MM.1S (cell line): ENCODE data around the gene TIMM23.
"Not testable (repeated sequence)": the region's sequence is repeated elsewhere in the genome, so short reads cannot be mapped to it uniquely, and the experiment has no call there.

Source experiments
- EZH2 ChIP-seq: fragments of 300-600 bp; sonication (generic); optimal IDR thresholded peaks from 2 replicates; pipeline ENCODE3; 2017; ENCODE audit warnings: low read depth, mild to moderate bottlenecking, antibody characterized with exemption, low read length, mixed read lengths
- EZH2phosphoT487 ChIP-seq: fragments of 300-600 bp; sonication (generic); IDR thresholded peaks from 2 replicates; pipeline ENCODE4 v1.6.1; 2018; ENCODE audit warnings: antibody characterized with exemption, low read length
- TF ChIP-seq, protein P1 (sequence below): fragments of 300-600 bp; sonication (generic); IDR thresholded peaks from 2 replicates; pipeline ENCODE4 v1.5.1; 2016; ENCODE audit warnings: antibody characterized with exemption, low read length, mixed read lengths

DNA sequence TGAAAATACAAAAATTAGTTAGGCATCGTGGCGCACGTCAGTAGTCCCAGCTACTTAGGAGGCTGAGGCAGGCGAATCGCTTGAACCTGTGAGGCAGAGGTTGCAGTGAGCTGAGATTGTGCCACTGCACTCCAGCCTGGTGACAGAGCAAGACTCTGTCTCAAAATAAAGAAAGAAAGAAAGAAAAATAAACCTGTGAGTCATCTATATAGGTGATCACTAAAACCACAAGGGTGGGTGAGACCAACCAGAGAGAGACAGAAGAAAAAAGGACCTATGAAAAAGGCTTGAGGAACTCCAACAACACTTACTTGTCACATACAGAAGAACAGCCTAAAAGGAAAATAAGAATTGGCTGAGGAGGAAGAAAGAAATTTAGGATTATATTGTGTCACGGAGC lies 14.4 kb upstream of the TIMM23 start:
- TF ChIP-seq, protein P1, sequence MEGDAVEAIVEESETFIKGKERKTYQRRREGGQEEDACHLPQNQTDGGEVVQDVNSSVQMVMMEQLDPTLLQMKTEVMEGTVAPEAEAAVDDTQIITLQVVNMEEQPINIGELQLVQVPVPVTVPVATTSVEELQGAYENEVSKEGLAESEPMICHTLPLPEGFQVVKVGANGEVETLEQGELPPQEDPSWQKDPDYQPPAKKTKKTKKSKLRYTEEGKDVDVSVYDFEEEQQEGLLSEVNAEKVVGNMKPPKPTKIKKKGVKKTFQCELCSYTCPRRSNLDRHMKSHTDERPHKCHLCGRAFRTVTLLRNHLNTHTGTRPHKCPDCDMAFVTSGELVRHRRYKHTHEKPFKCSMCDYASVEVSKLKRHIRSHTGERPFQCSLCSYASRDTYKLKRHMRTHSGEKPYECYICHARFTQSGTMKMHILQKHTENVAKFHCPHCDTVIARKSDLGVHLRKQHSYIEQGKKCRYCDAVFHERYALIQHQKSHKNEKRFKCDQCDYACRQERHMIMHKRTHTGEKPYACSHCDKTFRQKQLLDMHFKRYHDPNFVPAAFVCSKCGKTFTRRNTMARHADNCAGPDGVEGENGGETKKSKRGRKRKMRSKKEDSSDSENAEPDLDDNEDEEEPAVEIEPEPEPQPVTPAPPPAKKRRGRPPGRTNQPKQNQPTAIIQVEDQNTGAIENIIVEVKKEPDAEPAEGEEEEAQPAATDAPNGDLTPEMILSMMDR, result not testable (repeated sequence)
- not testable (repeated sequence) for TF ChIP-seq EZH2, EZH2phosphoT487
